Hippocampal formation (tissue), 2 donors: ENCODE data around the gene GLB1L.

Experiments used
- DNase-seq, 2 donors: peaks; one replicate each; lab custom pipeline; 2025; lab: John Stamatoyannopoulos, UW

The GLB1L gene

GRCh38 chr2:219252900-219253752 lies 7.9 kb upstream of the GLB1L start, which contains the start of gene TUBA4B:
Gene TUBA4B, plus strand, starts transcription at chr2:219253243. Its CDS starts 165 bp downstream, at chr2:219253408.
- no peak for DNase-seq

GRCh38 chr2:219252570-219252899 lies 7.3 kb upstream of the GLB1L start:
- no peak for DNase-seq

DNA sequence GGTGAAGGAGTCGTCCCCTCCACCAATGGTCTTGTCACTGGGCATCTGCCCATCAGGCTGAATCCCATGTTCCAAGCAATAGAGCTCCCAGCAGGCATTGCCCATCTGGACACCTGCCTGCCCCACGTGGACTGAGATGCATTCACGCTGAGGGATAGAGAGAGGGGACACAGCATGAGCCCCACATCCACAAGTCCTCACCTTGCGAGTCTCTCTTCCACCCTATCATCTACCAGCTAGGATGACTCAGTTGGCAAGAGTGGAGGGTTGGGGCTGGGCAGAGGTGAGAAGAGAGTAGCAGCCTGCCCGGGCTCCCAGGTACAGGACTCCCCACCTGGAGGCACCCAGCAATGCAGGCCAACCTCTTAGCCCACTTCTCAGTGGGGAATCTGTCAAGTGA lies 6.8 kb upstream of the GLB1L start:
- DNase-seq, result no peak

- DNase-seq, result no peak
Measured at GRCh38 chr2:219251656-219252055, 6.4 kb upstream of the GLB1L start.

GRCh38 chr2:219250049-219250781 lies 5.0 kb upstream of the GLB1L start:
- DNase-seq, result no peak

DNA sequence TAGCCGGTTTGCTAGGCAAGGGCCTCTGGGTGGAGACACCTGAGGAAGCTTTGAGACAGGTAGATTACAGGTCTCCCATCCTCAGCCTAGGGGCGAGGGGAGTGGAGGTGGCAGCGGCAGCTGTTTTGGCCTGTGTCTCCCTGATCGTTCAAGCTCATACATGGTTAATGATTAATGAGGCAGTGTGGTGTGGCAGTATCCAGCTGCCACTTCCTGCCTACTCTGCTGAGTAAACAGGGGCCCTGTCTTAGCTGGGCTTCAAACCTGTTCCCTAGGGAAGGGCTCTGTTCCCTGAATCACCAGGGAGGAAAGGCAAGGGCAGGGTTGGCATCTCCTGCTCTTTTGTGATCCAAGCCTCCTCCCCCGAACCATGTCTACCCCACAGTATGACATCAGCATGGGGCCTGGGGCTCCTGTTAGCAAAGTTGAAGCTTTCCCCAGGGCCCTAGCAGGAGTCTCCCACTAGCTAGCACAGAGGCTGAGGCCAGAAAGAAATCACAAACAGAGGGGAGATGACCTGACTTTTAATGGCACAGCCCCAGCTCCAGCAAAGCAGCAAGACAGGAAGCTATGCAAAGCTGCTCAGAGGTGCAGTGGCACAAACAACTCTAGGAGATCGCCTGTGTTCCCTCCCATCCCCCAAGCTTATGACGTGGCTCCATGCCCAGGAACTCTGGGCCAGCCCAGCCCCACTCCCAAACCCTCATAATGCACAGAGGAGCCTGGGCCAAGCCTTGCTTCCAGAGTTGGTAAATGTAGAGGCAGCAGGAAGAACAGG lies 4.1 kb upstream of the GLB1L start:
- DNase-seq, result peak; percentile 53 to 67

- DNase-seq, result no peak
Measured at GRCh38 chr2:219248845-219249202, 3.6 kb upstream of the GLB1L start.

GRCh38 chr2:219247678-219248642 lies 2.7 kb upstream of the GLB1L start:
- DNase-seq, result no peak

DNA sequence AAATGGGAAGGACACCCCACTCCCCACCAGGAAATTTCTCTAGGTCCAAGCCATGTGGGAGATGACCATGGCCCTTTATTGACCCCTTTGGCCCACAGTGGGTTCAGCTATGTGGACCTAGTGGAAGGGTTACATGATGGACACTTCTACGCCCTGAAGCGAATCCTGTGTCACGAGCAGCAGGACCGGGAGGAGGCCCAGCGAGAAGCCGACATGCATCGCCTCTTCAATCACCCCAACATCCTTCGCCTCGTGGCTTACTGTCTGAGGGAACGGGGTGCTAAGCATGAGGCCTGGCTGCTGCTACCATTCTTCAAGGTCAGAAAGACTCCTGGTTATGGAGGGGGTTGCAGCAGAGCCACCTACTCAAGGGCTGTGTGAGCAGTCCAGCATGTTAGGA lies 1.3 kb upstream of the GLB1L start:
- no peak for DNase-seq

DNA sequence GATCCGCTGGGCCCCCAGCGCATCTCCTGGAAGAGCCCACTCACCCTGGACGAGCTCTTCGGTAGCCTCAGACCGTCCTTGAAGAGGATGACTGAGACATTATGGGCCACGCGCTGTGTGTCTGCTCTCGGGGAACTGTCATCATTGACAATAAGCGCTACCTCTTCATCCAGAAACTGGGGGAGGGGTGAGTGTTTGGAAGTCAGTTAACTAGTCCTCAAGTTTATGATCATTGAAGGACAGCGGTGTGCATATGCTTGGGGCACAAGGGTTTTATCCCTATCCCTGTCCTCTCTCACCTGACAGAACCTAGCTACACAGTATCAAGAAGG lies 621 bp upstream of the GLB1L start:
- no peak for DNase-seq

GRCh38 chr2:219244789-219245147 lies 476 bp downstream of the GLB1L start:
- DNase-seq, result no peak

DNA sequence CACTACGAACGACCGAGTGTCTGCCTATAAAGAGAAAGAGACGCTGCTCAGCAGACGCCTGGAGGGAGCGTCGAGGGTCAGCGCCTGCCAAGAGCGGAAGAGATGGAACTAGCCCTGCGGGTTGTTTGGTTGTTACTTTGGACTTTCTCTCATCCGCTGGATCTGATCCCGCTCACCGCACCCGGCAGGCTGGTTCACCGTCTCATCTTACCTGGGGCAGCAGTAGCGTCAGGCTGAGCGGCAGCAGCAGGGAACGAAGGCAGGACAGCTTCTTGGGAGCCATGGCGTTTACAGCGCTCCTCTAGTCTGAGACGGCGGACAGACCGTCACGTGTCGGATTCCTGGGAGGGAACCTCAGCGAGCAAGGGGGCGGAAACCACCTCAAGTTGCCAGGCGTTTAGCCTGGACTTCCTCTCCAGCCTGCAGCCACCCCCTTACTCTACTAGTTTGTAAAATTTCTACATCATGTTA lies 1.9 kb downstream of the GLB1L start:
- DNase-seq, result no peak

DNA sequence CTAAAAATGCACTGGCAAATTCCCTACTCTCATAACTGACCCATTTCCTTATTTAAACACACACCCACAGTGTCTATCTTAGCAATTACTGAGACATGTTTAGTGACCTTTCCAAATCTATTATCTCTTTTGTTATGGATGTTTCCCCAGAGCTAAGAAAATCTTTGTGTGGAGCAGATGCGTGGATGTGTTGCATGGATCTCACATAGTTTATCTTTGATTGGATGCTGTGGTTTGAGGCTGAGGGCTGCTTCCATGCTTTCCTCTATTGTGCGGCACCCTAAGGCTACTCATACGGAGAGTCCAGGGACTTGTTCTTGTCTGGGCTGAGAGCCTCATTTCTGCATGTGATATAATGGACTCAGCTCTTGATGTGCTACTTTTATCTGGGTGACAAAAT lies 10.9 kb downstream of the GLB1L start:
- DNase-seq, result no peak

DNA sequence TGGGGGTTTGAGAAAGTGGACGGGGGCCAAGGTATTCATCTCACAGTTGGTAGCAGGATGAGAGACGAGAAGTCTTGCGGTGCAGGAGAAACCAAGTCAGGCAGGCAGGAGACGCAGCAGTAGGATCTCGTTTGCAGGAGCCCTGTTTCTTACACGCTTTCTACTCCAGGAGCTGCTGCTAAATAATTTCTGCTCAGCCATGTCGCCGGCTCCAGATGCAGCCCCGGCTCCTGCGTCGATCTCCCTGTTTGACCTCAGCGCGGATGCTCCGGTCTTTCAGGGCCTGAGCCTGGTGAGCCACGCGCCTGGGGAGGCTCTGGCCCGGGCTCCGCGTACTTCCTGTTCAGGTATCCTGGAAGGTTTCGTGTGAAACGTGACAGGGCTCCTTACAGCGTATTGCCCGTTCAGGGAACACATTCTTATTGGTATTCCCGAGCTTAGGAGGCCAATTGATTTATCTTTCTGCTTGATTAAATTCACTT lies 15.1 kb downstream of the GLB1L start:
- DNase-seq, result no peak

DNA sequence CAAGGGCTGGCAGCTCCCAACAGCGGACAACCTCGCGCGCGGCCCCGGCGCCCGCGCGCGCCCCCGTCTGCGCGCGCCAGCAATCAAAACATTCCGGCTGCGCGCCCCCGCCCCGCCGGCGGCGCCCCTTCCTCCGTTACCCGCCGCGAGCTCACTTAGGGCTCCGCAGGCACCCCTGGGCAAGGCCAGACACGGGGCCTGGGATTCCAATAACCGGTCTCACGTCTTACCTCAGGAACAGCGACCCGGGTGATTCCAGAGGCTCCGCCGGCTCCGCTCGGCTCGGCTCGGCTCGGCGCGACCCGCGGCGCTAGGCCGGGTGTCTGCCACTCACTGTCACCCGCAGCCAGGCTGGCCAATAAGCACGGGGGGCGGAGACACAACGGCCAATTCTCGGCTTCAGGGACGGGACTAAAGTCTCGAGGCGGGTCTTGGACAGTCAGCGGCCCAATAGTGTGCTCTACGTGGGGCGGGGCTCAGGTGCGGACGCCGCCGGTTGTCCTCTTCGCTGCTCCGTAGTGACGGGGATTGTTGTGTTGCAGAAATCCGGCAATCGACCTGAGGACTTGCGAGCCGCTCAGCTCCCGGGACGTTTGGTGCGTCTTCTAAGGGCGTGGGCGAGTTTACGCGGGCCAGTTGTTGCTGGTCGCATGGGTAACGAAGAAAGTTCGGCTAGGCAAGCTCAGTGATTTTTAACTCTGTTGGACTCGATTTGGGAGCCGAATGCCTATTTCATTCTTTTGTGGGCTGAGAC lies 15.8 kb downstream of the GLB1L start, which contains the start of the genes ANKZF1 and ATG9A:
Gene ANKZF1 (plus strand): TSS at position 502 of the 754 bp plus-strand sequence. CDS start 452 bp downstream, outside the sequence.
Gene ATG9A (minus strand): TSS at position 332 of the 754 bp plus-strand sequence. CDS start 1,612 bp downstream, outside the sequence.
- DNase-seq, result peak; percentile 98 to 99

DNA sequence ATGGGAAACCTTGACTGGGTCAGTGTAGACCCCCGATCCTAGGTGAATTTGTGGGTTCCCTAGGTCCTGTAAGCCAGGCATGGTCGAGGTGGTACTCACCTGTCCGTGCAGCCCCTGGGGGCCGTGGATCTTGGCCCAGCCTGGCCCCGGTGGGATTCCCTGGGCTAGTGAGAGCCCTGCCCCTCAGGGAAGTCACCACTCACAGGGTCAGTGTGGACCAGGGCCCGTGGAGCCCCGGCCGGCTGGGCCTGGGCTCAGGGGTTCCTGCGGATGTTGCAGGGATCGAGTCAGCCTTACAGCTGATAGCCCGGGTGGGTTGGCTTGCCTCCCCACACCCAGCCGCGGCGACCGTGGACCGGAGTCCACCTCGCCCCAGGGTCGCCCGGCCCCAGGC lies 16.3 kb downstream of the GLB1L start:
- no peak for DNase-seq

- no peak for DNase-seq
Measured at GRCh38 chr2:219228041-219228910, 17.0 kb downstream of the GLB1L start.

GRCh38 chr2:219225350-219225749 lies 19.9 kb downstream of the GLB1L start:
- DNase-seq, result no peak
